Lower lobe of right lung (tissue), 2 donors: ENCODE data around the gene SLC1A3. TPM values are rescaled to one million over a fixed set of nuclear protein-coding genes. Genes with fewer than 3 reads are reported as not detected.
"Not testable (repeated sequence)": the region's sequence is repeated elsewhere in the genome, so short reads cannot be mapped to it uniquely, and the experiment has no call there.

Experiments used
- ATAC-seq, 2 donors: fragments of 200-7000 bp; cut with Tn5 transposase; one replicate each; pipeline ENCODE4 v1.9.1; 2020 to 2022; ENCODE audit warnings: mild to moderate bottlenecking in 2 of 2, moderate library complexity in 2 of 2
- DNase-seq: peaks from one replicate; pipeline ENCODE4 v3.0.0-alpha.2; 2020
- H3K27ac ChIP-seq: fragments of 200-600 bp; one replicate; pipeline ENCODE4 v1.8.0; 2022
- H3K27me3 ChIP-seq: fragments of 200-600 bp; one replicate; pipeline ENCODE4 v1.8.0; 2022; ENCODE audit warnings: low read depth
- H3K36me3 ChIP-seq: fragments of 200-600 bp; one replicate; pipeline ENCODE4 v1.8.0; 2022; ENCODE audit warnings: mild to moderate bottlenecking
- H3K4me1 ChIP-seq: fragments of 200-600 bp; one replicate; pipeline ENCODE4 v1.8.0; 2022
- H3K4me3 ChIP-seq: fragments of 200-600 bp; one replicate; pipeline ENCODE4 v1.8.0; 2022; ENCODE audit warnings: mild to moderate bottlenecking
- H3K9me3 ChIP-seq: fragments of 200-600 bp; one replicate; pipeline ENCODE4 v1.8.0; 2022
- intact Hi-C: fragments of 100-400 bp; cut with DNase I; formaldehyde crosslinking; loops from one replicate; pipeline ENCODE4 v1.11.0; 2022
- total RNA-seq: library from RNA; stranded (reverse); fragmentation: NEBNext Ultra II Directional; extraction: Animal tissue kit (Norgen Biotek cat#: 25700); gene quantifications from one replicate; pipeline ENCODE4 v1.2.1, GENCODE V29; 2021
- TF ChIP-seq, protein P1 (sequence below): fragments of 200-600 bp; IDR thresholded peaks from one replicate; pipeline ENCODE4 v1.8.0; 2022; ENCODE audit warnings: antibody characterized with exemption, mild to moderate bottlenecking
- donor health status: DM: no; HTN: yes; CAD: no; lungs with severe emphysema.

The SLC1A3 gene
- total RNA-seq, 1 donor from 2014 or later: 52.1 TPM

DNA sequence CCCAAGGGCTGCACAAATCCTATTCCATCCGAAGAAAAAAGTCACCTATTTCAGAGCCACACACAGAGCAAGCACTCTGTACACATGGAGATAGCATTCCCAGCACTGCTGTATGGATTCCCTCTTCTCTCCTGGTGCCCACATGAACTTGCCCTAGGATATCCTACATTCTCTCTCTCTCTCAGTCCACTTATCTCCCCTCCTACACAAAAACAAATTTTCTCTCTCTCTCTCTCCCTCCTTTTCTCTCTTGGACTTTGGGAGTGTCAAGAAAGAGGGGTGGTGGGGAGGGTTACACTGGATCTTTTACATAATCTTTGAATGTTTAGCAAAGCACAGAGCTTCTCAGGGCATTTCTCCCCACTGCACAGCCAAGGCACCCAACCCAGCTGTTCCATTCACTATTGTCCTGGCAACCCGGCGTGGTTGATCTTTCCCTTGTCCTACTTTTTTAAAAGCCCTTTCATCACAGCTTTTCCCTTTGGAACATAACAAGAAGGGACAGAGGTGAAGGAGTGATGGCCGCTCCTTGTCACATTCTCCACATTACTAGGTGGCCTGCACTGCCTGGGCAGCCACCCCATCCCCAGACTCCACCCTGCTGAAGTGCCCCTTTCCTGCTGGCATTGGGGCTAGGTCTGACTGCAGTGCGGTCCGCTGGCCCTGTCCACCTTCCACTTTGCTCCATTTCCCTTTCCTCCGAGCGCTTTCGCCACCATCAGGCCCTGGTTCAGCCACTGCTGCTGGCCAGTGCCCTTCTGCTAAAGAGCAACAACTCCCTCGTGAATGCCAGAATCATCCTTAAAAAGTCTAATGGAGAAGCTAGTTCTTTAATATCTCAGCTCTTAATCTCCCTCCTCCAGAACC, 22.2 kb upstream of the SLC1A3 start:
- DNase-seq (no peak), ATAC-seq (no peak)
- H3K27me3 ChIP-seq: no peaks in the 10 kb centered on the region
- intact Hi-C loops: no loop called here
- H3K4me3 ChIP-seq: no peak overlapping the region
- no peak overlapping the region for H3K27ac ChIP-seq
- no peaks in the 10 kb centered on the region for H3K9me3 ChIP-seq
- H3K36me3 ChIP-seq: no peaks in the 10 kb centered on the region
- TF ChIP-seq, protein P1, sequence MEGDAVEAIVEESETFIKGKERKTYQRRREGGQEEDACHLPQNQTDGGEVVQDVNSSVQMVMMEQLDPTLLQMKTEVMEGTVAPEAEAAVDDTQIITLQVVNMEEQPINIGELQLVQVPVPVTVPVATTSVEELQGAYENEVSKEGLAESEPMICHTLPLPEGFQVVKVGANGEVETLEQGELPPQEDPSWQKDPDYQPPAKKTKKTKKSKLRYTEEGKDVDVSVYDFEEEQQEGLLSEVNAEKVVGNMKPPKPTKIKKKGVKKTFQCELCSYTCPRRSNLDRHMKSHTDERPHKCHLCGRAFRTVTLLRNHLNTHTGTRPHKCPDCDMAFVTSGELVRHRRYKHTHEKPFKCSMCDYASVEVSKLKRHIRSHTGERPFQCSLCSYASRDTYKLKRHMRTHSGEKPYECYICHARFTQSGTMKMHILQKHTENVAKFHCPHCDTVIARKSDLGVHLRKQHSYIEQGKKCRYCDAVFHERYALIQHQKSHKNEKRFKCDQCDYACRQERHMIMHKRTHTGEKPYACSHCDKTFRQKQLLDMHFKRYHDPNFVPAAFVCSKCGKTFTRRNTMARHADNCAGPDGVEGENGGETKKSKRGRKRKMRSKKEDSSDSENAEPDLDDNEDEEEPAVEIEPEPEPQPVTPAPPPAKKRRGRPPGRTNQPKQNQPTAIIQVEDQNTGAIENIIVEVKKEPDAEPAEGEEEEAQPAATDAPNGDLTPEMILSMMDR: no peak
- H3K4me1 ChIP-seq: no peaks in the 10 kb centered on the region

DNA sequence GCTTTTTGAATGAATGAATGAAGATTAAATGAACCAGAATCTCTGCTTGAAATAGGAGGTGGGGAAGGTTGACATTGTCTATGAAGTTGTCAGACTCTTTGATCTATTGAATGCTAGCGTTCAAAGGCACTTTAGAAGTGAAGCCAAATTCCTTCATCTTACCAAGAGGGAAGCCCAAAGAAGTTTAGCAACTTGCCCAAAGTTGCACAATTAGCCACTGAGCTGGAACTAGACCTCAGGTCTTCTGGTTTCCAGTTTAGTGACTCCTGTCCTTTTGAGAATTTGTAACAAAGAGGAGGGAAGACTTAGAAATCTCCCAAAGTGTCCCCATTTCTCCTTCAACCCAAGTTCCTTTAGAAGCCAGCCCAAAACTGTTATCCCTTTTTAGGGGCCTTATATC, 20.7 kb upstream of the SLC1A3 start:
- ATAC-seq (no peak), DNase-seq (no peak)
- intact Hi-C loops: no loop called here
- no peak overlapping the region for H3K27ac ChIP-seq
- H3K36me3 ChIP-seq: no peaks in the 10 kb centered on the region
- TF ChIP-seq, protein P1: no peak
- no peaks in the 10 kb centered on the region for H3K27me3 ChIP-seq
- H3K9me3 ChIP-seq: no peaks in the 10 kb centered on the region
- H3K4me1 ChIP-seq: no peaks in the 10 kb centered on the region
- no peak overlapping the region for H3K4me3 ChIP-seq

DNA sequence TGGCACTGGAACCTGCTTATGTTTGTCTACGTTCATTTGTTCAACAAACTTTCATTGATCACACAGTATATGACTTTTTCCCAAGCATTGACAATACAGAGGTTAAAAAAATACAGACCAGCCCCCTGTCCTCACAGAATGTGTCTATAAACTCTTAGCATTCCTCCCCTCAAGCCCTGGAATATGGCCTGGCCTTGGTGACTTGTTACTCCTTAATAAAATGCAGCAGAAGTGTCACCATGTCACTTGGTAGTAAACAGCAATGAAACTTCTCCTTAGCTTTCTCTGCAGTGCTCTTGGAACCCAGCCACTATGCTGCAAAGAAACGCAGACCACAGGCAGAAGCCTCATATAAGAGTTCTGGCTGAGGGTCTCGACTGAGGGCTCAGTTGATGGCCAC, 19.1 kb upstream of the SLC1A3 start:
- Histone ChIP-seq H3K27me3 (no peaks in the 10 kb centered on the region), H3K9me3 (no peaks in the 10 kb centered on the region), H3K4me3 (no peak overlapping the region), H3K27ac (no peak overlapping the region), H3K36me3 (no peaks in the 10 kb centered on the region), H3K4me1 (no peaks in the 10 kb centered on the region)
- TF ChIP-seq, protein P1: no peak
- no peak for DNase-seq
- ATAC-seq: no peak
- intact Hi-C loops: no loop called here

DNA sequence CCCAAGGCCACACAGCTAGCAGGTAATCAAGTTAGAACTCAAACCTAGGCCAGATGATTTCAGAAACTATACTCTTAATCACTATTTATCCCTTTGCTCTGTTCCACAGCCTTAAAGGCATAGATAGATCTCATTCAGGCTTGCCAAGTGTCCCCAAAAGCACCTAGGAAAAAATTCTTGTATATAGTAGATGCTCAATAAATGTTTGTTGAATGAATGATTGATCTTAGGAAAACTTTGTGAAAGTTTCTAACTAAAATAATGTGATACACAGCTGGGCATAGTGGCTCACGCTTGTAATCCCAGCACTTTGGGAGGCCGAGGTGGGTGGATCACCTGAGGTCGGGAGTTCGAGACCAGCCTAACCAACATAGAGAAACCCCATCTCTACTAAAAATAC, 16.7 kb upstream of the SLC1A3 start:
- H3K27me3 ChIP-seq, H3K9me3 ChIP-seq, DNase-seq, H3K4me1 ChIP-seq, H3K27ac ChIP-seq, H3K36me3 ChIP-seq, intact Hi-C loops, H3K4me3 ChIP-seq, ATAC-seq: not testable (repeated sequence)

DNA sequence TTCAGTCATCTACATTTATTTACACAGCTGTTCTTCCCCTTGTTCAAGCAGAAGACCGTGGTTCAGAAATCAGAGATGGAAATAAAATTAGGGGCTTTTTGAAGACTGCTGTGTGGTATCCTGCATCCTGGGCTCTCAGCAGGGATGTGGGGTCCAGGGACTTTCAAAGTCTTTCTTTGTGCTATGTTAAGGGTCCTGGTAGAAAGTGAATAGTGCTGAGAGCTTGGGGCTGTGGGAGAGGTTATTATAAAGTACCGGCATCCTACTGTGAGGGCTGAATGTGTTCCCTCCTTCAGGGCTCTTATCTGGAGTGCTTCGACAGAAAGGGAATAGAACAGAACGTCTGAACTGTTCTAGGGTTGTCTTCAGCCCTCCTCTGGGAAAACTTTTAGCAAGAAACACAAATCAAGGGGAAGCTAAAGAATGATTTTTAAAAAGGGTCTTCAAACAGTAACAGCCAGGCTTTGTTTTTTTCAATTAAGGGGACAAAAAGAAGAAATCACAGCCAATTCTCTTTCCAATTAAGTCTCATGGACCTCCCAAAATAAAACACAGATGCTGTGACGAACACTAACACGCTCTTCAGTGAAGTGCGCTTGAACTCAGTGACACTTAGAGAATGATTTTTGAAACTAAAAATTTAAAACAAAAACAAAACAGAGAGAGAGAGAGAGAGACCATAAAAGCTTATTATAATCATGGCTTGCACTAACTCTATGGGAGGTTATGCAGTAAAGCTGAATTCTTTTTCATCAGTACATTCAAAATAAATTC, 15.7 kb upstream of the SLC1A3 start:
- H3K9me3 ChIP-seq: no peaks in the 10 kb centered on the region
- no peak for ATAC-seq
- no peaks in the 10 kb centered on the region for H3K4me1 ChIP-seq
- no peak overlapping the region for H3K4me3 ChIP-seq
- no peak for DNase-seq
- no peaks in the 10 kb centered on the region for H3K27me3 ChIP-seq
- TF ChIP-seq, protein P1: no peak
- no peaks in the 10 kb centered on the region for H3K36me3 ChIP-seq
- no peak overlapping the region for H3K27ac ChIP-seq
- intact Hi-C loops: no loop called here

DNA sequence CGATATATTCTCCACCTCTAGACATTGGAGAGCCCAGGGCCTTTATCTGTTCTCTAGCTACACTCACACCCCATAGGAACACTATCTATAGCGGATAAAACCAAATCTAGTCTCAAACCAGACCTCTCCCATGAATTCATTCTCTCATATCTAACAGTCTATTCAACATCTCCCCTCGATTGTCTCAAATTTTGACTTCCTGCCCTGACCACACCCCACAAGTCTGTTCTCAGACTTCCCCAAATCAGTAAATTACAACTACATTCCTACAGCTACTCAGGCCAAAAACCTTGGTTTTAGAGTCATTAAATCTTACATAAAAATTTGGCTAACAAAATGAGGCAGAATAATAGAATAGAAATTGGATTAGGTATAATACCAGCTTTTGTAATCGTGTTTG, 12.5 kb upstream of the SLC1A3 start:
- ATAC-seq: no peak
- Histone ChIP-seq H3K4me3 (no peak overlapping the region), H3K9me3 (no peaks in the 10 kb centered on the region), H3K27ac (no peak overlapping the region), H3K27me3 (no peaks in the 10 kb centered on the region), H3K4me1 (no peaks in the 10 kb centered on the region), H3K36me3 (no peaks in the 10 kb centered on the region)
- TF ChIP-seq, protein P1: no peak
- intact Hi-C loops: no loop called here
- DNase-seq: no peak
